D721Med (cell line): ENCODE data around the gene PTGES2.

Experiments used
- DNase-seq: peaks from one replicate; pipeline ENCODE4 v3.0.0; 2011; ENCODE audit warnings: low spot score; ENCODE audit not compliant: insufficient read length
- FAIRE-seq: peaks from 2 replicates; lab custom pipeline; 2011; peaks lifted over from hg19 to GRCh38; lab: Jason Lieb, UNC
- TF ChIP-seq, protein P1 (sequence below): IDR thresholded peaks from 2 replicates; pipeline ENCODE4 v1.5.1; 2012; ENCODE audit warnings: mild to moderate bottlenecking, control low read depth; ENCODE audit not compliant: insufficient read depth; ENCODE audit errors: missing control alignments

PTGES2 gene

DNA sequence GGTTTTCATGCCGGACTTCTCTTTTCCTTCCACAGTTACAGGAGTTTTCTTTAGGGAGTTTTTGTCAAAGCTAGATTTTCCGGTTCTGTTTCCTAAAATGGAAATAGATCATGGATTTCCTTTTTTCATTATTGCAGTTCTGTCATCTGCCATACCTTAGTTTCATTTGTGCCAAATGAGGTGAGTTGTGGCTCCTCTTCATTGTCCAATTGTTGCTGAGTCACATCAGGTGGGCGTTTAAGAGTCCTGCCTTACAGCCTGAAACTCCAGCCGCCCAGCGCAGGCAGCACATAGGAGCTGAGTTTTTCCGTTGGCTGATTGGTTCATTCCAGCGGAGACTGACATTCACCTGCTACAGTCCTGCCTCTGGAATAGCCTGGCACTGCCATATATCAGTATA is 45.4 kb downstream of the PTGES2 start:
- TF ChIP-seq, protein P1, sequence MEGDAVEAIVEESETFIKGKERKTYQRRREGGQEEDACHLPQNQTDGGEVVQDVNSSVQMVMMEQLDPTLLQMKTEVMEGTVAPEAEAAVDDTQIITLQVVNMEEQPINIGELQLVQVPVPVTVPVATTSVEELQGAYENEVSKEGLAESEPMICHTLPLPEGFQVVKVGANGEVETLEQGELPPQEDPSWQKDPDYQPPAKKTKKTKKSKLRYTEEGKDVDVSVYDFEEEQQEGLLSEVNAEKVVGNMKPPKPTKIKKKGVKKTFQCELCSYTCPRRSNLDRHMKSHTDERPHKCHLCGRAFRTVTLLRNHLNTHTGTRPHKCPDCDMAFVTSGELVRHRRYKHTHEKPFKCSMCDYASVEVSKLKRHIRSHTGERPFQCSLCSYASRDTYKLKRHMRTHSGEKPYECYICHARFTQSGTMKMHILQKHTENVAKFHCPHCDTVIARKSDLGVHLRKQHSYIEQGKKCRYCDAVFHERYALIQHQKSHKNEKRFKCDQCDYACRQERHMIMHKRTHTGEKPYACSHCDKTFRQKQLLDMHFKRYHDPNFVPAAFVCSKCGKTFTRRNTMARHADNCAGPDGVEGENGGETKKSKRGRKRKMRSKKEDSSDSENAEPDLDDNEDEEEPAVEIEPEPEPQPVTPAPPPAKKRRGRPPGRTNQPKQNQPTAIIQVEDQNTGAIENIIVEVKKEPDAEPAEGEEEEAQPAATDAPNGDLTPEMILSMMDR = no peak
- no peak for FAIRE-seq
- no peak for DNase-seq

DNA sequence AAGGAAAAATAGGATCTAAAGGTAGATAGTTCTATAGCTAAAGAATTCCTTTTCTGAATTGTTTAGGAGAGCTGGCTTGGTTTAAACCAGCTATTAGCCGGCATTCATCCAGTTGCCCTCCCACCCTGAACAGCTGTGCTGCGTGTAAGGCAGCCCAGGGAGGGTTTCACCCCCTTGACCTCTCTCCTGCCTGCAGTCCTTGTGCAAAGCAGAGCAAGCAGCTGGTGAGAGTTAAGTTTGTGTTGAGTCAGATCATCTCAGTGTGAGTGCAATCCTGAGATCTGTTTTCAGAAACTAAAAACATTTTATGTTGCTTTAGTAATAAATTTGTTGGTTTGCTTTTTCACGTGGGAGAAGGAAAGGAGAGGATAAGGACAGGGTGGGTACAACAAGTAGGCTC is 46.5 kb downstream of the PTGES2 start:
- no peak for FAIRE-seq
- DNase-seq = no peak
- TF ChIP-seq, protein P1 = no peak

DNA sequence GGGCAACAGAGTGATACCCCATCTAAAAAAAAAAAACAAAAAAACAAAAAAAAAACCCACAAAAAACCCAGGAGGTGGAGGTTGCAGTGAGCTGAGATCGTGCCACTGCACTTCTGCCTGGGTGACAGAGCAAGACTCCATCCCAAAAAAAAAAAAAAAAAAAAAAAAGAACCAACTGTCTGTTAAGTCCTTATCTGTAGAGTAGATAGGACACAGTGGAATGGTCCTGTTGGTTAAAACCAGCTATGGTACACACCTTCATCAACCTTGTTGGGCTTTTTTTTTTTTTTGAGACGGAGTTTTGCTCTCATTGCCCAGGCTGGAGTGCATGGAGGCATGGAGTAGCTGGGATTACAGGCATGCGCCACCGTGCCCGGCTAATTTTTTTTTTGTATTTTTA is 47.3 kb downstream of the PTGES2 start:
- TF ChIP-seq, protein P1 = no peak
- DNase-seq = no peak
- FAIRE-seq = no peak

DNA sequence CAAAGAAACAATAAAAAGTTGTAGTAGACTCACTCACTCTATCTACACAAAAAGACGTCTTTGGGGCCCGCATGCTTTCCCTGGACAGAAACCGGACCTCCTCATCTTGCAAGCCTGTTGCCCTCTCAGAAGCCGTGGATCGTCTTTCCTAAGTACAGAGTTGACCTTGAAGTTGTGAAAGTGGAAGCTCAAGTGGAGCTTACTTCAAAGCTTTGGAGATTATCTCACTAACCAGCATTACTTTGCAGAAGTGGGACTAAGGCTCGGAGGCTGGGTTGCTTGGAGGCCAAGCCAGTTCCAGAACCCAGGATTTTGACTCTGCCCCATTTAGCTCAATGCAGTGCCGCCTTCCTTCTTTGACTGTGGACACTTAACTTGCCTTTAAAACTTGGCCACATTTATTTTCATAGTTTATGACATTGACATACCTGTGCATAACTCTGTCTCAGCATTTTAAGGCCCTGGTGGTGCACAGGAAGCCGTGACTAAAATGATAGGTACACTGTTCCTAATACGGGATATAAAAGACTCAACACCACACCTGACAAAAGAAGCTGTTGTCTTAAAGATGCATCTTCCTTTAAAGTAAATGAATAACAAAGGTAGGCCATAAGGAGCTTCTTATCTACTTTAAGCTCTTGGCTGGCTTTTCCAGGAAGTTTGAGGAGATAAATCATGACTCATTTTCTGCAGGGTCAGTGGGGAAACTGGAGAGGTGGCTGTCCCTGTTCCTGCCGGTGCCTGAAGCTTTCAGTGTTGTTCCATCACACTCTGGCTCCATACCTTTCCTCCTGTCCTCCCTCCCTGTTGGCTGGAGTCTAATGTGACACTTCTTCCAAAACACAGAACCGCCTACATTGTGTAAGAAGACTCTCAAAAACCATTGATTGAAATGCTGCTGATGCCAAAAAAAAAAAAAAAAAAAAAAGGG is 48.8 kb downstream of the PTGES2 start:
- FAIRE-seq (no peak), DNase-seq (no peak)
- TF ChIP-seq, protein P1 = no peak

DNA sequence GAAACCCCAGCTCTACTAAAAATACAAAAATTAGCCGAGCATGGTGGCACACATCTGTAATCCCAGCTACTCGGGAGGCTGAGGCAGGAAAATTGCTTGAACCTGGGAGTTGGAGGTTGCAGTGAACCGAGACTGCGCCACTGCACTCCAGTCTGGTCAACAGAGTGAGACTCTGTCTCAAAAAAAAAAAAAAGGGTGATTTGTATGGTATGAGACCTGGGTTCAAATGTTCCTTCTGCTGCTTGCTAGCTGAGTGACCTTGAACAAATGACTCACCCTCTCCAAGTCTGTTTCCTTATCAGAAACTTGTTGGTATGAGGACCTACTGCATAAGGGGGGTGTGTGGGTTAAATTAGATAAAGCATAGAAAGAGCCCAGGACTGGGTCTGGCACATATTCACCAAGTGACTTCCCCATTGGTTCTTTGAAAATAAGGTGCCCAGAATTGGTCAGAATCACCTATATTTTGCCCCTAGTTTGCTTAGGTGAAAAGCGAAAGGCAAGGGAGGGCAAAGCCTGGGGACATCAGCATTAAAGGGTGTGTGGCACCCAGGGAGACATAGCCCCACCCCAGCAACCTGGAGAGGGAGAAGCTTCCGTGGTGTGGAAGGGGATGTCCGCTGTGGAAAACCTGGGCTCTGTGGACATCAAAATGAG is 49.6 kb downstream of the PTGES2 start:
- FAIRE-seq (no peak), DNase-seq (no peak)
- TF ChIP-seq, protein P1 = no peak

DNA sequence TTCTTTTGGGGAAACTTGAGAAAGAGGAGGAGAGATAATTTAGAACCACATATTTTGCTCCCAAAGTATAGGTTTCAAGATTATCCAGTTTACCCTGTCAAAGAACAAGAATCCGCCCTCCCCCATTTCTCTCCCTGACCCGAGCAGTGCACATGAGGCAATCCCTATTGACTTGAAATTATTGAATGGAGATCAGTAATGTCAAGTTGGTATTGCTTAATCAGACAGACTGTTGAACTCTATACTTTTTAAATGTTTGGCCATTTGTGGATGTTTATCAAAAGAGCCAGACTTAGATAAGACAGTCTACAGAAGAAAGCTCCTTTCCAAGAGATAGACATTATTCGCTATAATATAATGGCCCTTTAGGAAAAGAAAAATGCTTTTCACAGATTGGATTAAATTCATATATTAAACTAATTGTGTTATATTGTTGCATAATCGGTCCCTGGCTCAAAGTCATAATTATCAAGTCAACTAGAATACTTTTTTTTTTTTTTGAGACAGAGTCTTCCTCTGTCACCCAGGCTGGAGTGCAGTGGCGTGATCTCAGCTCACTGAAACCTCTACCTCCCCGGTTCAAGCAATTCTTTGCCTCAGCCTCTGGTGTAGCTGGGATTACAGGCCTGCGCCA is 54.2 kb downstream of the PTGES2 start:
- FAIRE-seq (no peak), DNase-seq (no peak)
- TF ChIP-seq, protein P1 = no peak
